WTC11 (cell line): ENCODE measurements around the gene SPNS2. TPM values are rescaled to one million over a fixed set of nuclear protein-coding genes. Genes with fewer than 3 reads are reported as not detected.

Experiments used
- ATAC-seq: fragments of 200-7000 bp; cut with Tn5 transposase; 2 replicates; pipeline ENCODE4 v1.10.0; 2021; ENCODE audit warnings: mild to moderate bottlenecking, moderate library complexity
- CTCF ChIA-PET: fragments of 300-600 bp; sonication (Branson Sonifier 250); formaldehyde crosslinking; loops from one replicate; lab custom pipeline; 2021; ENCODE audit warnings: antibody characterized with exemption; lab: Charles Lee
- POLR2A ChIA-PET: fragments of 350-600 bp; sonication (Branson Sonifier 250); formaldehyde crosslinking; loops from one replicate; lab custom pipeline; 2021; ENCODE audit warnings: antibody characterized with exemption; lab: Charles Lee
- DNase-seq: peaks from one replicate; pipeline ENCODE4 v3.0.0; 2021; ENCODE audit warnings: low spot score
- H3K27ac Mint-ChIP-seq: 2 replicates; pipeline ENCODE4 v1.8.0; 2021; ENCODE audit warnings: mixed read lengths
- H3K27me3 Mint-ChIP-seq: 2 replicates; pipeline ENCODE4 v1.8.0; 2021; ENCODE audit warnings: low read depth, mild to moderate bottlenecking, moderate library complexity, mixed read lengths
- H3K36me3 Mint-ChIP-seq: 2 replicates; pipeline ENCODE4 v1.8.0; 2021; ENCODE audit warnings: mixed read lengths
- H3K4me1 Mint-ChIP-seq: 2 replicates; pipeline ENCODE4 v1.8.0; 2022; ENCODE audit warnings: mixed read lengths
- H3K4me3 Mint-ChIP-seq: 2 replicates; pipeline ENCODE4 v1.8.0; 2021; ENCODE audit warnings: mild to moderate bottlenecking, moderate library complexity, mixed read lengths
- H3K9me3 Mint-ChIP-seq: 2 replicates; pipeline ENCODE4 v1.8.0; 2021; ENCODE audit warnings: mixed read lengths
- ATF3 ChIP-seq: sonication (generic); formaldehyde crosslinking; conservative IDR thresholded peaks from 2 replicates; pipeline ENCODE4 v1.8.1; 2022; ENCODE audit warnings: mild to moderate bottlenecking, missing genetic modification reagents
- CDX4 ChIP-seq: fragments of 250-450 bp; sonication (Bioruptor Pico); IDR thresholded peaks from 2 replicates; pipeline ENCODE4 v1.9.0; 2021; ENCODE audit warnings: moderate library complexity, mild to moderate bottlenecking, inconsistent platforms, borderline replicate concordance
- E2F1 ChIP-seq: sonication (generic); formaldehyde crosslinking; IDR thresholded peaks from 2 replicates; pipeline ENCODE4 v1.8.0; 2022; ENCODE audit warnings: mild to moderate bottlenecking, missing genetic modification reagents
- EMX1 ChIP-seq: fragments of 250-450 bp; sonication (Bioruptor Pico); IDR thresholded peaks from 2 replicates; pipeline ENCODE4 v1.8.0; 2021; ENCODE audit warnings: mild to moderate bottlenecking
- HMGXB4 ChIP-seq: sonication (generic); formaldehyde crosslinking; IDR thresholded peaks from 2 replicates; pipeline ENCODE4 v1.8.1; 2023; ENCODE audit warnings: mild to moderate bottlenecking, moderate library complexity, missing genetic modification reagents
- NFE2L1 ChIP-seq: sonication (generic); formaldehyde crosslinking; IDR thresholded peaks from 2 replicates; pipeline ENCODE4 v1.8.1; 2023; ENCODE audit warnings: missing genetic modification reagents
- PRDM15 ChIP-seq: sonication (generic); formaldehyde crosslinking; IDR thresholded peaks from 2 replicates; pipeline ENCODE4 v1.8.0; 2022; ENCODE audit warnings: missing genetic modification reagents
- SOX15 ChIP-seq: fragments of 250-450 bp; sonication (Bioruptor Pico); IDR thresholded peaks from 2 replicates; pipeline ENCODE4 v1.9.0; 2021; ENCODE audit warnings: mild to moderate bottlenecking
- ZNF138 ChIP-seq: sonication (generic); formaldehyde crosslinking; conservative IDR thresholded peaks from 2 replicates; pipeline ENCODE4 v1.8.1; 2022; ENCODE audit warnings: mild to moderate bottlenecking, moderate library complexity, missing genetic modification reagents
- ZNF416 ChIP-seq: fragments of 250-450 bp; sonication (Bioruptor Pico); IDR thresholded peaks from 2 replicates; pipeline ENCODE4 v1.9.0; 2021; ENCODE audit warnings: mild to moderate bottlenecking, inconsistent platforms
- total RNA-seq: library from RNA; stranded (reverse); gene quantifications from 3 replicates; pipeline ENCODE4 v1.2.3, GENCODE V29; 2021
- TF ChIP-seq, protein P1 (sequence below): fragments of 200-600 bp; IDR thresholded peaks from 2 replicates; pipeline ENCODE4 v1.8.0; 2022; ENCODE audit warnings: antibody characterized with exemption
- TF ChIP-seq, protein P2 (sequence below): sonication (generic); formaldehyde crosslinking; IDR thresholded peaks from 2 replicates; pipeline ENCODE4 v1.8.1; 2023; ENCODE audit warnings: mild to moderate bottlenecking, missing genetic modification reagents, moderate library complexity
- TF ChIP-seq, protein P3 (sequence below): fragments of 250-450 bp; sonication (Bioruptor Pico); conservative IDR thresholded peaks from 2 replicates; pipeline ENCODE4 v1.9.0; 2021; ENCODE audit warnings: mild to moderate bottlenecking
- TF ChIP-seq, protein P4 (sequence below): sonication (generic); formaldehyde crosslinking; IDR thresholded peaks from 2 replicates; pipeline ENCODE4 v1.8.0; 2023; ENCODE audit warnings: missing genetic modification reagents
- TF ChIP-seq, protein P5 (sequence below): sonication (generic); formaldehyde crosslinking; IDR thresholded peaks from 2 replicates; pipeline ENCODE4 v1.8.1; 2022; ENCODE audit warnings: mild to moderate bottlenecking, moderate library complexity, missing genetic modification reagents
- TF ChIP-seq, protein P6 (sequence below): sonication (generic); formaldehyde crosslinking; IDR thresholded peaks from 2 replicates; pipeline ENCODE4 v1.8.1; 2022; ENCODE audit warnings: low read depth, missing genetic modification reagents, borderline replicate concordance

The SPNS2 gene
- total RNA-seq, 1 experiment from 2014 or later = 0.87 TPM

GRCh38 chr17:4551141-4551540 is 52.5 kb downstream of the SPNS2 start:
- H3K4me1 Mint-ChIP-seq = peaks cover 24% of the 10 kb centered on the region
- no peak overlapping the region for H3K4me3 Mint-ChIP-seq
- DNase-seq = peak; percentile 34
- TF ChIP-seq, protein P1, sequence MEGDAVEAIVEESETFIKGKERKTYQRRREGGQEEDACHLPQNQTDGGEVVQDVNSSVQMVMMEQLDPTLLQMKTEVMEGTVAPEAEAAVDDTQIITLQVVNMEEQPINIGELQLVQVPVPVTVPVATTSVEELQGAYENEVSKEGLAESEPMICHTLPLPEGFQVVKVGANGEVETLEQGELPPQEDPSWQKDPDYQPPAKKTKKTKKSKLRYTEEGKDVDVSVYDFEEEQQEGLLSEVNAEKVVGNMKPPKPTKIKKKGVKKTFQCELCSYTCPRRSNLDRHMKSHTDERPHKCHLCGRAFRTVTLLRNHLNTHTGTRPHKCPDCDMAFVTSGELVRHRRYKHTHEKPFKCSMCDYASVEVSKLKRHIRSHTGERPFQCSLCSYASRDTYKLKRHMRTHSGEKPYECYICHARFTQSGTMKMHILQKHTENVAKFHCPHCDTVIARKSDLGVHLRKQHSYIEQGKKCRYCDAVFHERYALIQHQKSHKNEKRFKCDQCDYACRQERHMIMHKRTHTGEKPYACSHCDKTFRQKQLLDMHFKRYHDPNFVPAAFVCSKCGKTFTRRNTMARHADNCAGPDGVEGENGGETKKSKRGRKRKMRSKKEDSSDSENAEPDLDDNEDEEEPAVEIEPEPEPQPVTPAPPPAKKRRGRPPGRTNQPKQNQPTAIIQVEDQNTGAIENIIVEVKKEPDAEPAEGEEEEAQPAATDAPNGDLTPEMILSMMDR = no peak
- TF ChIP-seq E2F1 (CRISPR knock-in tag) (no peak), HMGXB4 (CRISPR knock-in tag) (no peak), EMX1 (CRISPR knock-in tag) (no peak), ZNF416 (no peak), NFE2L1 (CRISPR knock-in tag) (no peak), PRDM15 (CRISPR knock-in tag) (no peak), CDX4 (CRISPR knock-in tag) (no peak), ATF3 (CRISPR knock-in tag) (no peak), SOX15 (CRISPR knock-in tag) (no peak), ZNF138 (CRISPR knock-in tag) (no peak)
- TF ChIP-seq, protein P2, sequence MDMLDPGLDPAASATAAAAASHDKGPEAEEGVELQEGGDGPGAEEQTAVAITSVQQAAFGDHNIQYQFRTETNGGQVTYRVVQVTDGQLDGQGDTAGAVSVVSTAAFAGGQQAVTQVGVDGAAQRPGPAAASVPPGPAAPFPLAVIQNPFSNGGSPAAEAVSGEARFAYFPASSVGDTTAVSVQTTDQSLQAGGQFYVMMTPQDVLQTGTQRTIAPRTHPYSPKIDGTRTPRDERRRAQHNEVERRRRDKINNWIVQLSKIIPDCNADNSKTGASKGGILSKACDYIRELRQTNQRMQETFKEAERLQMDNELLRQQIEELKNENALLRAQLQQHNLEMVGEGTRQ = no peak
- TF ChIP-seq, protein P3, sequence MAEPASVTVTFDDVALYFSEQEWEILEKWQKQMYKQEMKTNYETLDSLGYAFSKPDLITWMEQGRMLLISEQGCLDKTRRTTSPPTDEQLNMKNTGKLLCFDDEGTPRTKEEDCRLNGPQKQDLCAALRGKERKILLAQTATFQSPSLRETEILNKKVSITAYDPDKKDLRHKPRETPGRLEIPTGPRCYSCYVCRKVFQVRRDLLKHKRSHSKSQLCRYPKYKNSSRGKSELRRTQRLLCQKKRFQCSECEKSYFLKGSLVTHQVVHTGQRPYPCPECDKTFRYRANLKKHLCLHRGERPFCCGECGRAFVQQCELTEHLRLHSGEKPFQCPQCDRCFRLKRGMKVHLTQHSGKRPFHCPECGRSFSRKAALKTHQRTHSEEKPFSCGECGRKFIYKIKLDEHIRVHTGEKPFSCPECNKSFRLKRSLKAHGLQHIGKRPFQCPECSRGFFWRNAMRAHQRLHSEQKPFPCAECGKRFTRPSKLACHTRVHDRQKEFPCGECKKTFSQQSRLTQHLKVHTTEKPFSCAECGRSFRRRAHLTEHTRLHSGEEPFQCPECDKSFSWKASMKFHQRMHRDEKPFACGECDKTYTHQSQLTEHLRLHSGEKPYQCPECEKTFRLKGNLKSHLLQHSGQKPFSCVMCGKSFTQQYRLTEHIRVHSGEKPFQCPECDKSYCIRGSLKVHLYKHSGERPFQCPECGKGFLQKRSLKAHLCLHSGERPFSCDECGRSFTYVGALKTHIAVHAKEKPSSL (CRISPR knock-in tag) = no peak
- TF ChIP-seq, protein P4, sequence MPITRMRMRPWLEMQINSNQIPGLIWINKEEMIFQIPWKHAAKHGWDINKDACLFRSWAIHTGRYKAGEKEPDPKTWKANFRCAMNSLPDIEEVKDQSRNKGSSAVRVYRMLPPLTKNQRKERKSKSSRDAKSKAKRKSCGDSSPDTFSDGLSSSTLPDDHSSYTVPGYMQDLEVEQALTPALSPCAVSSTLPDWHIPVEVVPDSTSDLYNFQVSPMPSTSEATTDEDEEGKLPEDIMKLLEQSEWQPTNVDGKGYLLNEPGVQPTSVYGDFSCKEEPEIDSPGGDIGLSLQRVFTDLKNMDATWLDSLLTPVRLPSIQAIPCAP (CRISPR knock-in tag) = no peak
- TF ChIP-seq, protein P5, sequence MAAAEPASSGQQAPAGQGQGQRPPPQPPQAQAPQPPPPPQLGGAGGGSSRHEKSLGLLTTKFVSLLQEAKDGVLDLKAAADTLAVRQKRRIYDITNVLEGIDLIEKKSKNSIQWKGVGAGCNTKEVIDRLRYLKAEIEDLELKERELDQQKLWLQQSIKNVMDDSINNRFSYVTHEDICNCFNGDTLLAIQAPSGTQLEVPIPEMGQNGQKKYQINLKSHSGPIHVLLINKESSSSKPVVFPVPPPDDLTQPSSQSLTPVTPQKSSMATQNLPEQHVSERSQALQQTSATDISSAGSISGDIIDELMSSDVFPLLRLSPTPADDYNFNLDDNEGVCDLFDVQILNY = no peak
- TF ChIP-seq, protein P6, sequence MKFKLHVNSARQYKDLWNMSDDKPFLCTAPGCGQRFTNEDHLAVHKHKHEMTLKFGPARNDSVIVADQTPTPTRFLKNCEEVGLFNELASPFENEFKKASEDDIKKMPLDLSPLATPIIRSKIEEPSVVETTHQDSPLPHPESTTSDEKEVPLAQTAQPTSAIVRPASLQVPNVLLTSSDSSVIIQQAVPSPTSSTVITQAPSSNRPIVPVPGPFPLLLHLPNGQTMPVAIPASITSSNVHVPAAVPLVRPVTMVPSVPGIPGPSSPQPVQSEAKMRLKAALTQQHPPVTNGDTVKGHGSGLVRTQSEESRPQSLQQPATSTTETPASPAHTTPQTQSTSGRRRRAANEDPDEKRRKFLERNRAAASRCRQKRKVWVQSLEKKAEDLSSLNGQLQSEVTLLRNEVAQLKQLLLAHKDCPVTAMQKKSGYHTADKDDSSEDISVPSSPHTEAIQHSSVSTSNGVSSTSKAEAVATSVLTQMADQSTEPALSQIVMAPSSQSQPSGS (CRISPR knock-in tag) = no peak
- H3K9me3 Mint-ChIP-seq = no peaks in the 10 kb centered on the region
- ATAC-seq = 0 out of 2 replicates have a peak, but pooled peaks have one; percentile 10
- ChIA-PET CTCF (interaction anchor here (0.9 to 1.7 kb wide), 5 partner anchors 10 to 130 kb away, joined by 3 to 6 read pairs (median 4); partner anchors contain the start of gene GGT6), POLR2A (interaction anchor here (1.7 kb wide), 1 partner anchor 13 kb away, joined by 7 read pairs; no protein-coding TSS in a partner anchor)
- H3K27me3 Mint-ChIP-seq = no peaks in the 10 kb centered on the region
- H3K36me3 Mint-ChIP-seq = peaks cover 54% of the 10 kb centered on the region
- peak overlapping the region; percentile 95 for H3K27ac Mint-ChIP-seq
